ENCODE data around the gene CLEC4M. TPM values are rescaled to one million over a fixed set of nuclear protein-coding genes. Genes with fewer than 3 reads are reported as not detected.
"Not testable (repeated sequence)": the region's sequence is repeated elsewhere in the genome, so short reads cannot be mapped to it uniquely, and the experiment has no call there.

CLEC4M gene
- total and polyA plus RNA-seq, 8 donors: 0.78 to 2.7 (median 1.4) TPM; not detected in 1

- Histone ChIP-seq H3K9me3 (no peaks in the 10 kb centered on the region), H3K4me3 (no peak overlapping the region), H3K27ac (no peak overlapping the region), H3K4me1 (peaks cover 0 to 19% of the 10 kb centered on the region in 2 donors), H3K27me3 (peaks cover 24 to 39% of the 10 kb centered on the region in 2 donors), H3K36me3 (no peaks in the 10 kb centered on the region)
- intact Hi-C loops (cut with DNase I): loop anchor here in 1 of 2 donors (10.0 kb wide), 1 partner anchor 107 kb away; the partner anchor contains the start of gene TRAPPC5
- ATAC-seq (no peak), DNase-seq (no peak)
- TF ChIP-seq CTCF (IDR thresholded peaks at IDR 0.05): no peak
Observed at GRCh38 chr19:7792281-7792680, 29.2 kb downstream of the CLEC4M start.

GRCh38 chr19:7792701-7793100, 29.7 kb downstream of the CLEC4M start:
- ATAC-seq, H3K9me3 ChIP-seq, H3K4me3 ChIP-seq, H3K36me3 ChIP-seq, DNase-seq, H3K27ac ChIP-seq: not testable (repeated sequence)
- peaks cover 0 to 18% of the 10 kb centered on the region in 2 donors for H3K4me1 ChIP-seq
- peaks cover 20 to 35% of the 10 kb centered on the region in 2 donors for H3K27me3 ChIP-seq
- intact Hi-C loops (cut with DNase I): loop anchor here in 1 of 2 donors (10.0 kb wide), 1 partner anchor 108 kb away; the partner anchor contains the start of gene TRAPPC5

GRCh38 chr19:7793493-7793892, 30.4 kb downstream of the CLEC4M start:
- Histone ChIP-seq H3K9me3 (no peaks in the 10 kb centered on the region), H3K36me3 (no peaks in the 10 kb centered on the region), H3K27me3 (peaks cover 12 to 33% of the 10 kb centered on the region in 2 donors), H3K27ac (no peak overlapping the region), H3K4me3 (no peak overlapping the region), H3K4me1 (peaks cover 0 to 12% of the 10 kb centered on the region in 2 donors)
- ATAC-seq (no peak), DNase-seq (no peak)
- intact Hi-C loops (cut with DNase I): loop anchor here in 1 of 2 donors (10.0 kb wide), 1 partner anchor 109 kb away; the partner anchor contains the start of gene TRAPPC5
- TF ChIP-seq CTCF (IDR thresholded peaks at IDR 0.05): no peak

- no peaks in the 10 kb centered on the region for H3K36me3 ChIP-seq
- no peak for ATAC-seq
- no peaks in the 10 kb centered on the region for H3K9me3 ChIP-seq
- H3K4me3 ChIP-seq: no peak overlapping the region
- DNase-seq: no peak
- intact Hi-C loops (cut with DNase I): loop anchor here in 1 of 2 donors (10.0 kb wide), 1 partner anchor 111 kb away; the partner anchor contains the start of gene TRAPPC5
- peak overlapping the region in 1 of 2 donors; percentile 18 for H3K27ac ChIP-seq
- peaks cover 0 to 11% of the 10 kb centered on the region in 2 donors for H3K4me1 ChIP-seq
- peaks cover 0 to 18% of the 10 kb centered on the region in 2 donors for H3K27me3 ChIP-seq
- TF ChIP-seq CTCF (IDR thresholded peaks at IDR 0.05): no peak
Observed at GRCh38 chr19:7795555-7796161, 32.6 kb downstream of the CLEC4M start.

- peak overlapping the region in 1 of 2 donors; percentile 81 for H3K27ac ChIP-seq
- no peaks in the 10 kb centered on the region for H3K36me3 ChIP-seq
- TF ChIP-seq CTCF (IDR thresholded peaks at IDR 0.05): peak; percentile 41 to 66
- H3K4me1 ChIP-seq: peaks cover 0 to 11% of the 10 kb centered on the region in 2 donors
- H3K27me3 ChIP-seq: peaks cover 0 to 13% of the 10 kb centered on the region in 2 donors
- DNase-seq: peak; percentile 51 to 85 (median 73)
- peak overlapping the region in 1 of 2 donors; percentile 30 for H3K4me3 ChIP-seq
- intact Hi-C loops (cut with DNase I): loop anchor here in 1 of 2 donors (10.0 kb wide), 2 partner anchors 115 to 235 kb away; partner anchors contain the start of gene TRAPPC5
- H3K9me3 ChIP-seq: peaks cover 0 to 7% of the 10 kb centered on the region in 2 donors
- ATAC-seq: peak; percentile 98
Observed at GRCh38 chr19:7799640-7800355, 36.8 kb downstream of the CLEC4M start.
